Measurements from ENCODE around the gene VSTM4. TPM values are rescaled to one million over a fixed set of nuclear protein-coding genes. Genes with fewer than 3 reads are reported as not detected.

VSTM4 gene
- total and polyA plus RNA-seq, 4 donors = 2.9 to 49.4 (median 7.2) TPM

DNA sequence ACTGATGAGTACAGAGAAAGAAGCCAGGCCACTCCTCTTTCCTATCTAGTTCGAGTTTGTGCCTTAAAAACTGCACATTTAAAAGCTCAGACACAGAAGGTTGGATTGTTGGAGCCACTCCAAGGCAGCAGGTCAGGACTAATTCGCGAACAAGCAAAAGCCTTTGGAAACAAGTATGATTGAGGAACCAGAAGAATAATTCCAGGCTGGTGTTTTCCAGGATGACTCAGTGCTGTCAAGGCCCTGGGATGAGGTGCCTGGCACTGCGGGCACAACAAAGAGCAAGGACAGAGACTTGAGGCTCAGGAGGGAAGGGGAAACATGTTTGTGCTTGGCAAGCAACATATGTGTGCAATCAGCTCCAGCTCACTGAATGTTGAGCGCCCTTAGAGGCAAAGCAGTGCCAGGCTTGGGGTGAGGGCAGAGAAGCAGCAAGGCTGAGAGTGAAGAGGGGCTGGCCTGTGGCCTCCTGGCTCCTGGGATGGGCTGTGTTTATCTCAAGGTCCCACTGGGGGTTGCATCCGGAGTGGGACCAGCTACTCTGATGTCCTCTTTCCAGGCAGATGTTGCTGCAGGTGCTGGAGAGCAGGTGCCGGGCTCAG, 44.1 kb downstream of the VSTM4 start:
- ATAC-seq (ENCODE audit: insufficient read depth, low FRiP score) (no peak), DNase-seq (no peak)
- 79 to 88% methylated on average over 7 of the region's 7 CpGs for WGBS, 2 donors
- Histone ChIP-seq H3K4me1 (ENCODE audit: control insufficient read depth in 5 of 5, insufficient read depth in 5 of 5, low read length in 5 of 5) (no peaks in the 10 kb centered on the region), H3K27ac (ENCODE audit: low read depth in 1 of 2, low read length in 1 of 2) (no peak overlapping the region), H3K9ac (ENCODE audit: insufficient read depth in 1 of 2, low read length in 2 of 2) (no peak overlapping the region), H3K27me3 (ENCODE audit: control insufficient read depth in 3 of 3, insufficient read depth in 3 of 3, low read length in 2 of 3) (peaks cover 0 to 9% (median 0%) of the 10 kb centered on the region in 3 donors), H3K9me3 (ENCODE audit: control insufficient read depth in 4 of 4, insufficient read depth in 3 of 4, low read length in 3 of 4) (peaks cover 0 to 2% (median 0%) of the 10 kb centered on the region in 4 donors), H3K36me3 (ENCODE audit: control insufficient read depth in 4 of 4, insufficient read depth in 4 of 4, low read length in 4 of 4) (peaks cover 0 to 29% (median 15%) of the 10 kb centered on the region in 4 donors), H3K4me3 (no peak overlapping the region)
- TF ChIP-seq, protein P1, sequence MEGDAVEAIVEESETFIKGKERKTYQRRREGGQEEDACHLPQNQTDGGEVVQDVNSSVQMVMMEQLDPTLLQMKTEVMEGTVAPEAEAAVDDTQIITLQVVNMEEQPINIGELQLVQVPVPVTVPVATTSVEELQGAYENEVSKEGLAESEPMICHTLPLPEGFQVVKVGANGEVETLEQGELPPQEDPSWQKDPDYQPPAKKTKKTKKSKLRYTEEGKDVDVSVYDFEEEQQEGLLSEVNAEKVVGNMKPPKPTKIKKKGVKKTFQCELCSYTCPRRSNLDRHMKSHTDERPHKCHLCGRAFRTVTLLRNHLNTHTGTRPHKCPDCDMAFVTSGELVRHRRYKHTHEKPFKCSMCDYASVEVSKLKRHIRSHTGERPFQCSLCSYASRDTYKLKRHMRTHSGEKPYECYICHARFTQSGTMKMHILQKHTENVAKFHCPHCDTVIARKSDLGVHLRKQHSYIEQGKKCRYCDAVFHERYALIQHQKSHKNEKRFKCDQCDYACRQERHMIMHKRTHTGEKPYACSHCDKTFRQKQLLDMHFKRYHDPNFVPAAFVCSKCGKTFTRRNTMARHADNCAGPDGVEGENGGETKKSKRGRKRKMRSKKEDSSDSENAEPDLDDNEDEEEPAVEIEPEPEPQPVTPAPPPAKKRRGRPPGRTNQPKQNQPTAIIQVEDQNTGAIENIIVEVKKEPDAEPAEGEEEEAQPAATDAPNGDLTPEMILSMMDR (IDR thresholded peaks at IDR 0.05; ENCODE audit: control extremely low read depth, extremely low read depth) = no peak

DNA sequence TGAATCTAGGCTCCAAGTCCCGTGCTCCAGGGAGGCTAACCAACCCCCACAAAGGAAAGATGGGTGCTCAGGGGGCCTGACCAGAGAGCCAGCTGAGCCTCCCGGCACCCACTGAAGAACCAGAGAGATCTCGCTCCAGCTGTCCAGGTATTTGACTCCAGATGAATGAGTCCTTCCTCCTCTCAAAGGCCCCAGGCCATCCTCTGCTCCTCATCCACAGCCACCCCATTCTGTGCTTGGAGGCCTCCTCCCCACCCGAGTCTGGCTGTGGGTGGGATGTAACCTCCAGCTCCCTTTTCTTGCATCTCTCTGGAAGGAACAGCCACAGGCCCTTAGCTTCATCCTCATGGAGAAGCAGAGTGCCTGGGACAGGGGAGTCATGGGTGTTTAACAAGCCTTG, 44.6 kb downstream of the VSTM4 start:
- WGBS, 2 donors = 87 to 94% methylated on average over 4 of the region's 4 CpGs
- H3K36me3 ChIP-seq (ENCODE audit: control insufficient read depth in 4 of 4, insufficient read depth in 4 of 4, low read length in 4 of 4) = peaks cover 0 to 26% (median 15%) of the 10 kb centered on the region in 4 donors
- TF ChIP-seq, protein P1 (IDR thresholded peaks at IDR 0.05; ENCODE audit: control extremely low read depth, extremely low read depth) = no peak

DNA sequence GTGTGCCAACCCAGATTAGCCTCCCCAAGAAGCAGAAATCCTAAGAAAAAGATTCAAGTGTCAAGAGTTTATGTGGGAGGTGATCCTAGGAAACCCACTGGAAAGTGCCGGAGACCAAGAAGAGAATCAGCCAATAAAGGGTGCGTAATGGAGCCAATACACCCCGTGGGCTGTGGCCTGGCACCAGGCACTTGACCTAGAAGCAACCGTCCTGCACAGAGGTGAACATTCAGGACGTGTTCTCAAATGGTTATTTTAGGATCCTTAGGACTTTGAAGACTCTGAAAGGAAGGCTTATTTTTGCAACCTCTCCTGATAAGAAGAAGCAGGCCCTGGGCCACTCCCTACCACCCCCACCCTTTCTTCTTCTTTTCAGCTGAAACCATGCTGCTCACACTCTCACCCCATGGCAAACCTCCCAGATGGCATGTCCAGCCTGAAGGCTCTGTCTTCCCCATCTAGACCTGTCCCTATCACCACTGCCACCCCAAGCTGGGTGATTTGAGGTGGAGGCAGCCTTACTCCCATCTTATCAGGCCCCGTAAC, 46.6 kb downstream of the VSTM4 start:
- Histone ChIP-seq H3K27me3 (ENCODE audit: control insufficient read depth in 3 of 3, insufficient read depth in 3 of 3, low read length in 2 of 3) (peaks cover 0 to 5% (median 0%) of the 10 kb centered on the region in 3 donors), H3K36me3 (ENCODE audit: control insufficient read depth in 4 of 4, insufficient read depth in 4 of 4, low read length in 4 of 4) (peaks cover 2 to 23% (median 13%) of the 10 kb centered on the region in 4 donors), H3K4me3 (no peak overlapping the region), H3K9me3 (ENCODE audit: control insufficient read depth in 4 of 4, insufficient read depth in 3 of 4, low read length in 3 of 4) (peaks cover 0 to 4% (median 0%) of the 10 kb centered on the region in 4 donors), H3K27ac (ENCODE audit: low read depth in 1 of 2, low read length in 1 of 2) (no peak overlapping the region), H3K9ac (ENCODE audit: insufficient read depth in 1 of 2, low read length in 2 of 2) (no peak overlapping the region), H3K4me1 (ENCODE audit: control insufficient read depth in 5 of 5, insufficient read depth in 5 of 5, low read length in 5 of 5) (no peaks in the 10 kb centered on the region)
- TF ChIP-seq, protein P1 (IDR thresholded peaks at IDR 0.05; ENCODE audit: control extremely low read depth, extremely low read depth) = no peak
- WGBS, 2 donors = 71 to 78% methylated on average over 6 of the region's 6 CpGs
- ATAC-seq (ENCODE audit: insufficient read depth, low FRiP score) (no peak), DNase-seq (no peak)

More for the DNA sequence above, 44.6 kb downstream of the VSTM4 start:
- Histone ChIP-seq H3K4me1 (ENCODE audit: control insufficient read depth in 5 of 5, insufficient read depth in 5 of 5, low read length in 5 of 5) (no peaks in the 10 kb centered on the region), H3K27me3 (ENCODE audit: control insufficient read depth in 3 of 3, insufficient read depth in 3 of 3, low read length in 2 of 3) (peaks cover 0 to 9% (median 0%) of the 10 kb centered on the region in 3 donors), H3K4me3 (no peak overlapping the region), H3K9ac (ENCODE audit: insufficient read depth in 1 of 2, low read length in 2 of 2) (no peak overlapping the region), H3K27ac (ENCODE audit: low read depth in 1 of 2, low read length in 1 of 2) (no peak overlapping the region), H3K9me3 (ENCODE audit: control insufficient read depth in 4 of 4, insufficient read depth in 3 of 4, low read length in 3 of 4) (peaks cover 0 to 2% (median 0%) of the 10 kb centered on the region in 4 donors)
- DNase-seq (no peak), ATAC-seq (ENCODE audit: insufficient read depth, low FRiP score) (no peak)
